NCI-H2171 (cell line): Measurements from ENCODE around the gene ODAD2.
"Not testable (repeated sequence)": the region's sequence is repeated elsewhere in the genome, so short reads cannot be mapped to it uniquely, and the experiment has no call there.

Source experiments
- DNase-seq: peaks from one replicate; lab custom pipeline; 2025; lab: John Stamatoyannopoulos, UW

The ODAD2 gene

DNA sequence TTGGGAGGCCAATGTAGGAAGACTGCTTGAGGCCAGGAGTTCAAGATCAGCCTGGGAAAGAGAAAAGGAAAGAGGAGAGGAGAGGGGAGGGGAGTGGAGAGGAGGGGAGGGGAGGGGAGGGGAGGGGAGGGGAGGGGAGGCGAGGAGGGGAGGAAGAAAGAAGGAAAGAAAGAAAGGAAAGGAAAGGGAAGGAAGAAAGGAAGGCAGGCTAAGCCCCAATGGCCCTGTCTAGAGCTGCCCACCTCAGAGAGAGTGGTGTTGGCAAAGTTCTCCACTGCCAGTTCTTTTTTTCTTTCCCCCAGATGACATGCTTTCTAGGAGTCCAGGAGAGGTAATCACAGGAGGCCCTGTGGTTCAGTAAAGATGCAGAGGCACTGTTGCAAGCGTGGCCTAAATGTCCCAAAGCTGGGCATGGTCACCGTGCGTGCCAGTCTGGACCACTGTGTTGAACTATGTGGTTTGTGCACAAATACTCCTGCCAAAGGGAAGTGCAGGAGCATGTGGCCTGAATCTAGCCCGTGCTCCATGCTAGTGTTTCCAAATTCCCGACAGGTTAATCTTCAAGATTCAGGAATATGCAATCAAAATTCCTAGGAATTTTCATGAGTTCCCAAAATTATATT, 39.7 kb downstream of the ODAD2 start:
- DNase-seq: no peak

DNA sequence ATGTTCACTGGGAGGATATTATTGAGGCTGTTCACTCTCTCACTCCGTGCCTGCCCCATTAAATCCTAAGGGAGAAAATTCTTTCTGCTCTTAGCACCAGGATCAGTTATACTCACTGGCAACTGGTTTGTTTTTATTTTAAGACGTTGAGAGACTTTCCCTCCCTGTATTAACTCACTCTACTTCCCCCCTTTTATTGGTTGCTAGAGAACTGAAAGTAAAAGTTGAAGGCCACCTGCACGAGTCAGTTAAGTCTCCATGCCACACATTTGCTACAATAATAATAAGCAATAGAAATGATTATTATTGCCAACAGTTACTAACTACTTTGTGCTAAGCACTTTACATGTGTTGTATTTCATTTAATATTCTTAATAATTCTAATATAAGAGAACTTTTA, 40.5 kb downstream of the ODAD2 start:
- DNase-seq: not testable (repeated sequence)

DNA sequence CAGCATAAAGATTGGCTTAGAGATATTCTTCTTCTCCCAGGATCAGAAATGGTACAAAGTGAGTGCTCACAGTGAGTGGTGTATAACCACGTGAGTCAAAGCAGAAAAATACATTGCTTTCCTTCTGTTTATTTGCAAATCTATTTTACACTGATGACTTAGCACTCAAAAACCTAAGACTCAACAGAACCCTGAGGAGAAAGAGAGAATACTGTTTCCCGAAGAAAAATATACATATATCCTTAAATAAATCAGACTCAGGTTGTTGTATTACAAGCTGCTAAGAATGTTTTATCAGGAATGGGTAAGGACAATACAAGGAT, 48.7 kb downstream of the ODAD2 start:
- DNase-seq: no peak

DNA sequence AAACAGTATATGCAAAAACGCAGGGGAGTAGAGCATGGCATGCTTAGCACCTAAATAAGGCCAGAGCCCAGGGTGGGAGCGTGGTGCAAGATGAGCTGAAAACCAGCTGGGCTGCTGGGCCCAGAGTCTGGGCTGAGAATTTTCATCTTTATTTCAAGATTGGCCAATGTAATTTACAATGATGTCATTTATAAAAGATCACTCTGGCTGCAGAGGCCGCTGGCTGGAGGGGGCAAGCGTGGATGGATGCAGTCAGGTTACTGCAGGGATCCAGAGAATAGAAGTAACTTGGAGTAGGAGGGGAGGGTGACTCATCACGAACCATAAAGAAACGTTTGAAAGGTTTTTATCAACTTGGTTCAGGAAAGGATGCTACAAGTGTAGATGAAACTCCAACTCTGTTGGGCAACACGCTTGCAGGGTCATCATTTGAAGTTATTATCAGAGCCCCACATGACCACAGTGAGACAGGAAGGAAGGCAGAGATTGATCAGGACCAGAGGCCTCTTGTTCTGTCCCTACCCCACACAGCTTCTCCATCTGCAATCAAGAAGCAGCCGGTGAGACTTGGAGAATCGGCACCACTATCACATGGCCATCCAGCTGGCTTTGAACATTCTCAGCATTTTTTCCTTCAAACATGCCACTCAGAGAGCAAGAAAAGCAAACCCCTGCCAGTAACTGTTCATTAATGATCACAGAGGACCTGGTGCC, 49.2 kb downstream of the ODAD2 start:
- no peak for DNase-seq

DNA sequence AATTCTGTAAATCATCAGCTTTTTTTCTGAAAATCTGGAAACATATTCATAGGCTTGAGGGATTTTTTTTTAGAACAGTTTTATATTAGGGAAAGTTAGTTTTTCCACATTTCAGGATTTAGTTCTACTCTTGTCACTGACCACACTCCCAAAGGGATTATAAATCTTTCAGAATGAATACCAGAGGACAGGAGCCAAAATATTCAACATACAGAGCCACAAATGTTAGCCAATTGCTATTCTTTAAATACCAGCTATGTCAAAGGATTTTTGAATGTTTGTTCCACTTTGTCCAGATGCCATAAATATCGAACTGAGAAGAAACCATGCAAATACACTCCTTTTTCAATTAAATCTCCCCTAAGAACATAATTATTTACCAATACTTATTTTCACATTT, 50.7 kb downstream of the ODAD2 start:
- DNase-seq: no peak

DNA sequence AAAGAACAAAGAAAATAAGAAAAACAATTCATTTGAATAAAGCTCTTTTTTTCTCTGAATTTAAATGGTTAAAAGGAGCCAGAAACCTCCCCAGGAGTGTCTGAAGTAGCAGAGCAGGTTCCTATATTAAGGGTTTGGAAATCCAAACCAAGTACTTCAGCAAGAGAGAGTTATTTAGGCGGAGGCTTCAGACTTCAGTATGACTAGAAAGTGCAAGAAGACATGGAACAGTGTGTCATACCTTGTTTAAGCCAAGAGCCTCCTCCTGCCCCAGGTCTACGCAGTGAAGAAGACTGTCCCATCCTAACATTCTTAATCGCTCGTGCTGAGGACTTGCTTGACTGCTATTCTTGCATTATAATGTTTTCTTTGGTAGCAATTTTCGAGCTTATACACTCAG, 51.3 kb downstream of the ODAD2 start:
- DNase-seq: no peak

DNA sequence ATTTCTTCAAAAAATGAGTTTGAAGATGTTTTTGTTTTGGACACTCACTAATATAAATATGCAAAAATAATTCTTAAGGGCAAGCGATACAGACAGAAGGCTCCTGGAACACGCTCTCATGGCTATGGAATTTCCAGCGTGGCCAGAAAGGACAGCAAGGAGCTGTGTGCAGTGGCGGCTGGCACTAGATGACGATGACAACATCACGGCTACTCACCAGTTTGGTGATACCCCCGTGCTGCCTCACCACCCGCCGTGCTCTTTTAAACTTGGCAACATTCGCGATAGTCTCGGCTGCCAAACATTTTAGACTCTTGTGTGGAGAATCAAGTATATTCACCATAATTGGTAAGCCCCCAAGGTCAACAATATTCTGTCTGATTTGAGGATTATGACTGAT, 54.9 kb downstream of the ODAD2 start:
- no peak for DNase-seq

DNA sequence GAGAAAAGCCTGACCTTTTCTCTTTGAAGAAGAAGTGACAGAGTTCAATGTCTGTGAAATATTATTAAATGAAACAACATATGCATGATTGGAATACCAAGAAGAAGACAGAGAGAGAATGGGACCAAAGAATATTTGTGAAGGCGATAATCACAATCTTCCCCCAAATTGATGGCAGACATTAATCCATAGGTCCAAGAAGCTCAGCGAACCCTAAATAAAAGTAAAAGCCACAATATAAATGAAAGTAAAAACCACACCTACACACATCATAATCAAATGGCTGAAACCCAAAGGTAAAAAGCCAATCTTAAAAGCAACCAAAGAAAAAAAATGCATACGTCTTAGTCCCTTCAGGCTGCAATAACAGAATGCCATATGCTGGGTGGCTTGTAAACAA, 84.0 kb downstream of the ODAD2 start:
- DNase-seq: no peak

DNA sequence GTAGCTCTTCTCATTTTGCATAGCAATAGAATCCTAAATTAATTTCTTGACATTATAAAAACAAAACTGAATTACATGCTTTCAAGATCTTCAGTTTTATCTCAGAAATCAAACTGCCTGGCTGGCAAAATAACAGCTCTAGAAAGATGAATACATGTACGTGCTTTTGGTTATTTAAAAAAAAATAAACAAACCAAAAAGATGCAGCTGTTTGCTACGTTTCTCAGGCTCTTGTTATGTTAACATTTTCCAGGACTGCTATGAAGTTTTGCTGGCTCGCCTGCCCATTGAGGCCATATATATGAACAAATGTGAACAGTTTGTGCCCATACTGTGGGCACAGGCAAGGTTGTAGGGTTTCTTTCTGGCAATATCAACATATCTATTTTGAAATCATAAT, 86.6 kb downstream of the ODAD2 start:
- no peak for DNase-seq

DNA sequence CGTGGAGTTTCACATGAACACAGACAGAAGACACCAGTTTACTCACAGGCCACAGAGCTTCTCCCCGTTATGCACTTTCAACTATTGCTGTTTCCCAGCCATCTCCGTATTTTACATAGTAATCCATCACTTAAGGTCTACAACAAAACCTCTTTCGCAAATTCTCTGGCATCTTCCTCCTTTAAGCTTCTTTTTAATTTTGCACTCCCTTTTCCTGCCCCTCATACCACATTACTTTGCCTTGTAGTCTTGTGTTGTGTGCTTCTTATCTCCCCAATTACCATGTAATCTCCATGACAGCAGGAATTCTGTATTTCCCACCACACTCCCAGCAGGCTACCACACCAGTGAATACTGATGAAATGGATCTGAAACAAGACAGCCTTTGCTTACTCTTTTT, 87.3 kb downstream of the ODAD2 start:
- DNase-seq: no peak

DNA sequence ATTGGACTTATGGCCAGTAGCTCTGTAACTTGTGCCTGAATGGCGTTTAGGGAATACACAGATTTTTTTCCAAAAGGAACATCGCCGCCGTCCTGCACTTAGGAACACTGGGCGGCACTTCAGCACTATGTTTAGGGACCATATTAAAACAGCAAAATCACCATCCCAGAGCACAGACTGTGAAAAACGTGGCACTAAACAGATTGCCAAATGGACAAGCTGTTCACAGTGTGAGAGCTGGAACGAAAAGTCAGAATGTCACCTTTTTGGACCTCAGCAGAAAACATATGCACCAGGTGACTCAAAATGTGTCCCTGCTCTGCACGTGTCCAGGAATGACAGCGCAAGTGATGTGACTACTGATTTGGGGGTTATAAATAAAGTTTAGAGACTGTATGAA, 87.9 kb downstream of the ODAD2 start:
- DNase-seq: no peak

DNA sequence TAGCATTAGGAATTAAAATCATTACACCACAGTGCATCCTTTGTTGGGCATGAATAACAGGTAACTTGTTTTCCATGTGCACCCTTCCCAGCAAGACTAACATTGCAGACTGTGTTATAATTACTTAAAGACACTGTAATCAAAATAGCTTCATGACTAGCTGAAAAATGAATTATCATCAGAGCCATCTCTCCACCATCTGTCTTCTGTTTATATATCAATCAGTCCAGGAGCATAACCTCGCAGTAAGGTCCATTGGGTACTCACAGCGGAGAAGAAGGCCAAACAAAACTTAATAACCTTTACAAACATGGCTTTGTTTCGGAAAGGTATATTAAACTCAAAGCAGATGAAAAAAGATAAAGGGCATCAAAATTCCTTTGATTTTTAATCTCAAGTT, 90.6 kb downstream of the ODAD2 start:
- no peak for DNase-seq

DNA sequence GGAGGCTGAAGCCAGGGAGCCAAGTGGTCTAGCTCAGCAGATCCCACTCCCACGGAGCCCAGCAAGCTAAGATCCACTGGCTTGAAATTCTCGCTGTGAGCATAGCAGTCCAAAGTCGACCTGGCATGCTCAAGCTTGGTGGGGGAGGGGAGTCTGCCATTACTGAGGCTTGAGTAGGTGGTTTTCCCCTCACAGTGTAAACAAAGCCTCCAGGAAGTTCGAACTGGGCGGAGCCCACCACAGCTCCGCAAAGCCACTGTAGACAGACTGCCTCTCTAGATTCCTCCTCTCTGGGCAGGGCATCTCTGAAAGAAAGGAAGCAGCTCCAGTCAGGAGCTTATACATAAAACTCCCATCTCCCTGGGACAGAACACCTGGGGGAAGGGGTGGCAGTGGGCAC, 99.4 kb downstream of the ODAD2 start:
- not testable (repeated sequence) for DNase-seq

DNA sequence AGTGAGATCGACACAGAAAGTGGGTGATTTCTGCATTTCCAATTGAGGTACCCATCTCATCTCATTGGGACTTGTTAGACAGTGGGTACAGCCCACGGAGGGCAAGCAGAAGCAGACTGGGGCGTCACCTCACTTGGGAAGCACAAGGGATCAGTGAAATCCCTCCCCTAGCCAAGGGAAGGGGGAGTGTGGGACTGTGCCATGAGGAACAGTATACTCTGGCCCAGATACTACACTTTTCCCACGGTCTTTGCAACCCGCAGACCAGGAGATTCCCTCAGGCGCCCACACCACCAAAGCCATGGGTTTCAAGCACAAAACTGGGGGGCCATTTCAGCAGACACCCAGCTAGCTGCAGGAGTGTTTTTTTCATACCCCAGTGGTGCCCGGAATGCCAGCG, 99.8 kb downstream of the ODAD2 start:
- no peak for DNase-seq

DNA sequence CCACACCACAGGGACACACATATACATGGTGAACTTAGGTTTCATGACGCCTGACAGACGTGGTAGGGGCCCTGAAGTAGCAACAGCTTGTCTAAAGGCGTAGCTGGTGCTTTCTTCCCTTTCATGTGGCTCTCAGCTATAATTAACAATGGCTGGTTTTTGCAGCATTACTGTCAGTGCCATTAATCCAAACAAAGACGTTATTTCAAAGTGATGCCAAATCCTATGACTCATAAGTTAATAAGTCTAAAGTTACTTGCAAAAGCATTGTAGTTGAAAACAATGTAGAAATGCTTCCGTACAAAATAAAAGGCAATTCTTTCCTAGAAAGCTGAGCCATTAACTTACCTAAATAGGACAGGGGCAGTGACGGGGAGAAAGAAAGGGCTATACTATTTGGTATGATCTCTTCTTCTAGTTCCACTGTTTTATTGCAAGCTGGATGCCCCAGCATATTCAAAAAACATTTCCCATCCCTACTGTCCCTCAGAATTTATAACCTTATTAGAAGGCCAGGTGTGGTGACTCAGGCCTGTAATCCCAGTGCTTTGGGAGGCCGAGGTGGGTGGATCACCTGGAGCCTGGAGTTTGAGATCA, 105.4 kb downstream of the ODAD2 start:
- DNase-seq: no peak

DNA sequence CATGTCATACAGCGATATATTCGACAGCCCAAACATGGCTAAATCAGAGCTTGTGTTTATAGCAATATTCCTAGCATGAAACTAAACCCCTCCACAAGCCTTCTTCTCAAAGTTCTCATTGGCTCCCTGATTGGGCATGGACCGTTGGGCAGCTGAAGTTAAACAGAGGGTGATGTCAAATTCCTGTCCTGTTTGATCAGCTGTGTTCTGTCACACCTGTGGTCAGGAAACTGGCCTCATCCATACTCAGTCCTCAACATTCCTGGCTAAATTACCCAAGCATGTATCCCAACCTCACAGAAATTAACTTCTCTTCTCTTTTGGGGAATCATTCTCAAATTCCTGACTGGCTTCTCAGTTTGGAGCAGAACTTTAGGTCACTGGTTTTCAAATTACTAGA, 107.9 kb downstream of the ODAD2 start:
- DNase-seq: no peak

DNA sequence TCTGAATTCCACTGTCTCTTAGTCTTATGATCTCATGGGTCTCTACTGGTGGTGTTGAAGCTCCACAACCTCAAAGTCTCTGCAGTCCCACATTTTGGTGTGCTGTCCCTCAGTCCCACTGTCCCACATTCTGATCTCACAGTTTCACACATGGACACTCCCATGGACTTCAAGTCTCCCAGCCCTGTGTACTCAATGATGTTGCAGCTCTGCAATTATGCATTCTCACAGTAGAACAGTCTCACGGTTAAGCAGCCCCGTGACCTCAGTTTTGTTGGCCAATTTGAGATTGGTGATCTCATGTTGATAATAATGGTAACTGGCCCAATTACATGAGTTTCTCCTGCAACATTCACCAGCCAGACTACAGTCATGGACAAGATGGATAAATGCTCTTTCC, 109.4 kb downstream of the ODAD2 start:
- no peak for DNase-seq

DNA sequence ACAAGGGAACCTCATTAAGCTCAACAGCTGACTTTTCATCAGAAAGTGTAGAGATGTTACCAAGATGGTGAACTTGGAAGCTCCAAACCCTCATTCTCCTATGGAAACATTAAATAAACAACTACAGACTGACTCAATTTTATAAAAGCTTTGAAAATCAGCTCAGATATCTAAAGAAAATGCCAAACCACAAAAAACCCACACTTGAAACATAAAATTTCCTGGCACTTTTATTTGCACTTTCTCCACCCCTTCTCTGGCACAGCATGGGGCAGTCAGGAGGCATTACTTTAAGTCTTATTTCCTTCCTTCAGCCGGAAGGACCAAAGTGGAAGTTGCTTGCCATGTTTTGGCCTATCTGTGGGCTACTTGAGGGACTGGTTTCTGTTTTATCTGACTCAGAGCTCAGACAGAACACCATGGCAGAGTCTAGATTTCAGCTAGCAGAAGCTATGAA, 114.7 kb downstream of the ODAD2 start:
- DNase-seq: no peak

DNA sequence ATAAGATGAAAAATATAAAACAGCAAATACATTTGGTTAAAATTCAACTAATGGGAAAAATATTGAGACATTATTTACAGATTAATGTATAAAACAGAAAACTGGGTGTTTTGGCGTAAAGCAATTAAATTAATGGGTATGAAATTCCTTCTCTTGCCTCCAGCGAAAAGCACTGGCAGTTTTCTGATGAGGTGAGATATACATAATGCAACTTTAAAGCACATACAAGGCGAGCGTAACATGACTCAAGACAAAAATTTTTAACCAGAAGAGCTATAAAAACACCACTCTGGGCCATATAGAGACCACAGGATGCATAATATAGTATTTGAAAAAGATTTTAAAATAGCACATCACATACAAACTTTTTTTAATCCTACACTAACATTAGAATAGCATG, 120.6 kb downstream of the ODAD2 start:
- DNase-seq: no peak

DNA sequence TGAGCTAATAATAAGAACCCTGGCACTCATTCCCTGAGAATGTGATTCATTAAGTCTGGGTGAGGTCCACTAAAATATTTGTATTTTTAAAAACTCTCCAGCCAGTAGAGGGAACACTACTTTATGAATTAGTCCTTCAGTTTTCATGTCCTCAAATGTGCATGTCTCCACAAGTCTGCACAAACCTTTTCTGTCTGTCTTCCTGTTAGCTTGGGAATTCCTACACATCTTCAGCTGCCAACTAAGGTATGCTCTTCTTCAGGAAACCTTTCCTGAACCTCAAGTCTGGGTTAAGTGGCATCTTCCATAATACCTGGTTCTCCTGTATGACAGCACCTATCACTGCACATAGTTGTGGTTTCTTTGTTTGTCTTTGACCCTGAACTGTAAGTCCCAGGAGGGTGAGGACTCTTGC, 133.7 kb downstream of the ODAD2 start:
- DNase-seq: no peak

DNA sequence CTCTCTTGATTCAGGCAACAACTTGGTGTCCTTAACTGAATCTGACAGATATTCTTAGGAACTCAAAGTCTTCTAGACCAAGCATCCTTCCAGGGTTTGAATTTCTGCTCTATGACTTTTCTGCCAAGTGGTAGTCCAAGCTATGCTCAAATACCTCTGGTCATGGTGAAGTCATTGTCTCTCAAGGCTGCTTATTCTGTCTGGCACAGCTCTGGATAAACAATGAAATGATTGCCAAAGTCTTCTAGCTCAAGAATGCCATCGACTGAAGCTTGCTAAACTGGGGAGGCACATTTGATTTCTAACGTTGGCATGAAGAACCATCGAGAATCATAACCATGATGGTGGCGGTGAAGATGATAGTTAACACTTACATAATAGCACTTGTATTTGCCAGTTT, 137.1 kb downstream of the ODAD2 start:
- no peak for DNase-seq

DNA sequence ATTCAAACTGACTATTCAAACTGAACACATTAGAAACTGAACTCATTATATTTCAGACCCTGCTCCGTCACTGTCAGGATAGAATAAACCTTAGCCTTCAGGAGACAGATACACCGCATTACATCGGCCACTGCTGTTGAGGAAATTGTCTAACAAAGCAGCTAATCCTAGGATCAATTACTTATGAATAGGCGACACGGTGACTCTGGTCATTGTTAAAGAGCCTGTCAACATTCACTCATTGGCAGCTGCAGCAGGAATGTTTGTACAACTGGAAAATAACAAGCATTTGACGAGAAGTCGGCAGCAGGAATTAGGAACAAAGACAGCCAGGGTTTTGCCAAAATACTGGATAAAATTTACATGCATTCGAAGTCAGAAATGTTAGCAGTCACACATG, 141.3 kb downstream of the ODAD2 start:
- no peak for DNase-seq

DNA sequence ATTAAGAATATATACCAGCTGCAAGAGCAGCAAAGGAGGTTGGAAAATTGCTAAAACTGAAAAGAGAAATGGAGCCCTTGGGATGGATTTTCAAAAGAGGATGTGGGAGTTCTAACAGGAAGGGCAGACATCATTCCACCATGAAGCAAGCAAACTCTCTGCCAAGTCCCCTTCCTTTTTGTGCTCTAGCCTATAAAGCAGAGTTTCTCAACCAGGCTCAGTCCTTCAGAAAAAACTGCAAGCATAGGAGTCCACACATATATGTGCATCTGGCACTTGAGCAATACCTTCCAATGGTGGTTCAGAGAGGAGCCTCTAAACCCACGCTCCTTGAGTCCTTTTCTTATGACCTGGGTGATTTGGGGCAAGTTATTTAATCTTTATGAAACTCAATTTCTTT, 154.7 kb downstream of the ODAD2 start:
- no peak for DNase-seq

DNA sequence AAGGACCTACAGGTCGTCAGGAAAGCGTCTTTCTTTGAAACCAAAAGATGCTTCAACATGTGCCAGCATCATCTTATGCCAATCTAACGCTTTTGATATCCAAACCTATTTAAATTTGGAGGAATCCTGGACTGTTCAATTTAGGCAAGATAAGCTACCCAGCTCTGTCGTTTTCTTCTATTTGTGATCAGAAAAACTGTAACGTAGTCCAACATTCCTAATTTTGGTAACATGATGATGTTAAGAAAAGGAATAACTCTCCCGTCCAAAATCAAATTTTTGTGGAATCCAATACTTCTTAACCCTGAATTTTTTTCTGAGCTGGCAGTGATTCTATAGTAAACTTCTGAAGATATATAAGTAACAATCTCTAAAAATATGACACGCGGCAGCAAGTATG, 160.0 kb downstream of the ODAD2 start:
- DNase-seq: no peak
